ENCODE results near the gene EIF5A.

DNA sequence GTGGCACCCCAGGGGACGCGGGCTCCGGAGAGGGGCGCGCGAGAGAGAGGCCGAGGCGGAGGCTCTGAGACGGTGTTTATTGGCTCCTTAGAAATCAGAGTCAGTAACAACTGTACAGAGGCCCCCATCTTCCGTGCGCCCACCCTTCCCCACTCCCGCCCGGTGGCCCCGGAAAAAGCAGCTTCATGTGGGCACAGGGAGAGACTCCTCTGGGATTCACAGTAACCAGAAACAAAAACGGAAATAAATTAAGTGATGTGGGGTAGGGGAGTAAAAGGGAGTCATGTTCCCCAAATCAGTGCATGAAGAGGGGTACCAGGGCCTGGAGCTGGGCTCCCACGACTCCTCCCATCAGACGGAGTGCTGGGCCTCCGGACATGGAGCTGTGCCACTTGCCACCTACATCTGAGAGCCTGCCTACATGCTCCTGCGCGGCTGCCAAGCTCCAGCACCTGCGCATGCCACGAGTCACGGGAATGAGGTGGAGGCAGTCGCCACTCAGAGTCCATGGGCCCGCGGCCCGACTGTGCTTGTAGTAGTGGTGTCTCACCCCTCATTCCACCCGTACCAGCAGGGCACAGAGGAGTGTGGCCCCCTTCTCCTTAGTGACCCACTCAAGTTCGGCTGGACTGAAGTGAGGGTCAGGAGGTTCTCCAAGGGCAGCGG lies 8.3 kb downstream of the EIF5A start:
- TF ChIP-seq, protein P1, sequence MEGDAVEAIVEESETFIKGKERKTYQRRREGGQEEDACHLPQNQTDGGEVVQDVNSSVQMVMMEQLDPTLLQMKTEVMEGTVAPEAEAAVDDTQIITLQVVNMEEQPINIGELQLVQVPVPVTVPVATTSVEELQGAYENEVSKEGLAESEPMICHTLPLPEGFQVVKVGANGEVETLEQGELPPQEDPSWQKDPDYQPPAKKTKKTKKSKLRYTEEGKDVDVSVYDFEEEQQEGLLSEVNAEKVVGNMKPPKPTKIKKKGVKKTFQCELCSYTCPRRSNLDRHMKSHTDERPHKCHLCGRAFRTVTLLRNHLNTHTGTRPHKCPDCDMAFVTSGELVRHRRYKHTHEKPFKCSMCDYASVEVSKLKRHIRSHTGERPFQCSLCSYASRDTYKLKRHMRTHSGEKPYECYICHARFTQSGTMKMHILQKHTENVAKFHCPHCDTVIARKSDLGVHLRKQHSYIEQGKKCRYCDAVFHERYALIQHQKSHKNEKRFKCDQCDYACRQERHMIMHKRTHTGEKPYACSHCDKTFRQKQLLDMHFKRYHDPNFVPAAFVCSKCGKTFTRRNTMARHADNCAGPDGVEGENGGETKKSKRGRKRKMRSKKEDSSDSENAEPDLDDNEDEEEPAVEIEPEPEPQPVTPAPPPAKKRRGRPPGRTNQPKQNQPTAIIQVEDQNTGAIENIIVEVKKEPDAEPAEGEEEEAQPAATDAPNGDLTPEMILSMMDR (optimal IDR thresholded peaks at IDR 0.05 in 1 of 3, IDR thresholded peaks at IDR 0.05 in 1 of 3, conservative IDR thresholded peaks at IDR 0.05 in 1 of 3; ENCODE audit: extremely low read depth in 1 of 3, insufficient read depth in 2 of 3, low read length in 3 of 3) = no peak
- no peak for TF ChIP-seq EZH2 (IDR thresholded peaks at IDR 0.05; ENCODE audit: low read length)

Measured in keratinocyte (primary cell).